GM19099 (cell line): Measurements from ENCODE around the gene ARL4C.

Experiments used
- POLR2A ChIP-seq: IDR thresholded peaks from 3 replicates; pipeline ENCODE4 v1.6.1; 2011; ENCODE audit warnings: low read depth; ENCODE audit not compliant: insufficient read length; ENCODE audit errors: extremely low read depth

Gene ARL4C

DNA sequence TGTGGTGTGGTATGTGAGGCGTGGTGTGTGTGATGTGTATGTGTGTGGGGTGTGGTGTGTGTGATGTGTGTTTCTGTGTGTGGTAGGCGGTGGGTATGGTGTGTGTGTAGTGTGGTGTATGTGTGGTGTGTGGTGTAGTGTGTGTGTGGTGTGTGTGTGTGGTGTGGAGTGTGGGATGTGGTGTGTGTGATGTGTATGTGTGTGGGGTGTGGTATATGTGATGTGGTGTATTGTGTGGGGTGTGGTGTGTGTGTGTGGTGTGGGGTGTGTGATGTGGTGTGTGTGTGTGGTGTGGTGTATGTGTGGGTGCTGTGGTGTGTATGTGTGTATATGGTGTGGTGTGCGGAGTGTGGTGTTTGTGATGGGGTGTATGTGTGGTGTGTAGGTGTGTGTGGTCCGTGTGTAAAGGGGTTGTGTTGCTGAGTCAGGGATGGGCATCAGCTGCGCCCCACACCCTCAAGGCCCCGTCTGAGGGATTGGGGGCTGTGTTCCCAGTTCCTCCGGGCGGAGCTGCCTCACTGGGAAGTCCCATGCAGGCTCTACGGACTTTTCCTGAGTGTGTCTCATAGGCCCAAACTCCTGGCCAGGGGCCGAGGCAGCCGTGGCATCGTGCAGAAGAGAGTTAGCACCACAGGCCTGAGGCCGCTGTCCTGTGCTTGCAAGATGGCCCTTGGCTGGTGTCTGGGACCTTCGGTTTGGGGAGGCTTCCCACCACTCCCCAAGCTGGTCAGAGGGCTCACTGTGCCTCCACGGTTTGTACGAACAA is 18.2 kb upstream of the ARL4C start:
- TF ChIP-seq POLR2A = no peak

DNA sequence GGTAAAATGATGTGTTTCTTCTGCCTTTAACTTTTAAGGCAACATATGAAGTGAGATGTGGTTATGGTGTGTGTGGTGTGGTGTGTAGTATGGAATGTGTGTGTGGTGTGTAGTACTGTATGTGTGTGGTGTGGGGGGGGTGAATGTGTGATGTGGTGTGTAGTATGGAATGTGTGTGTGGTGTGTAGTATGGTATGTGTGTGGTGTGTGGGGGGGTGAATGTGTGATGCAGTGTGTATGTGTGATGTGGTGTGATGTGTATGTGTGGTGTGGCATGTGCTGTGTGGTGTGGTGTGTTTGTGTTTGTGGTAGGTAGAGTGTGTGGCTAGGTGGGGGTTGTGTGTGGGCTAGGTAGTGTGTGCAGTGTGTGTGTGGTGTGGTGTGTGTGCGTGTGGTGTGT is 17.2 kb upstream of the ARL4C start:
- no peak for TF ChIP-seq POLR2A

DNA sequence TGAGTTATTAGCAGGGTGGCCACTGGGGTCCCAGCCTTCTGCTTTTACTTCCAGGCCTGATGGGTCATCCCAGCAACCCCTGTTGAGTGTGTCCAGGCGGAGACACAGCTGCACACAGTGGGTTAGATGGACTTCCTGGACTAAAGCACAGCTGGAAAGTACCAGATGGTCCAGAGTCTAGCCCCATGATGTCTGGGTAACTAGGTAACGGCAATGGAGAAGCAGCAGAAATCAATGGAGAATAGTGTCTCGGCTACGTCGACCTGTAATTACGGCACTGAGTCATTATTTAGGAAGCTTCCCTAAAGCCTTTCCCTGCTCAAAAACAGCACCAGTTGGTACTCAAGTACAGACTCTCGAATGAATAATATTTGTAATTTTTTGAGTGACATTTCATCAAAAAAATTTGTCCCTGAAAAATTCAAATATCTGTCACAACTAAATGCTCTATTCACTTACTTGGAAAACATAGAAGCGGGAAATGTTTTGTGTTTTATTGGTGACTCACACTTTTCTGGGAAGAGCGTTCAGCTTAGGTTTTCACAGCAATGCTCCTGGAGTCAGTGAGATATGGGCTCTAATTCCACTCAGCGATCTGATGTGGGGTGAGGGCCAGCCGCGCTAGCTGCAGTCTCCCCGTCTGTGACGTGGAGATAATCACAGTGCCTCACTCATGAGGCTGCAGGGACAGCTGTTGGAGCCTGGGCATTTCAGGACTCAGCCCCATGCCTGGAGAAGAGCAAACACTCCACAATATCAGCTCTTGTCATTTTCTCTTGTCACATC is 16.2 kb upstream of the ARL4C start:
- no peak for TF ChIP-seq POLR2A

DNA sequence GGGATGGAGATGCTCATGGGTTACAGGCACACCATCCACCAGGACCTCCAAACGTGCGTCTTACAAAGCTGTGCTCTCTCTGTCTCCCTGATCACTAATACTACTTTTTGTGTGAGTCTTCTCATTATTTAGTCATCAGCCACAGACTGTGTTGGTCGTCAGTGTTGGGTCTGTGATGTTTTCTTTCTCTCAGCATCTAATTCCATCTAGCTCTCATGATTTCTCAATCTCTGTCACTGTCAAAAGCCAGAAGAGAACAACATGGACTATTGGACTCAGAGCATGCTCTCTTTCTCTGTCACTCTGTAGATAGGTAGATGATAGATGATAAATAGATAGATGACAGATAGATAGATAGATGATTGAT is 6.0 kb upstream of the ARL4C start:
- TF ChIP-seq POLR2A = no peak

DNA sequence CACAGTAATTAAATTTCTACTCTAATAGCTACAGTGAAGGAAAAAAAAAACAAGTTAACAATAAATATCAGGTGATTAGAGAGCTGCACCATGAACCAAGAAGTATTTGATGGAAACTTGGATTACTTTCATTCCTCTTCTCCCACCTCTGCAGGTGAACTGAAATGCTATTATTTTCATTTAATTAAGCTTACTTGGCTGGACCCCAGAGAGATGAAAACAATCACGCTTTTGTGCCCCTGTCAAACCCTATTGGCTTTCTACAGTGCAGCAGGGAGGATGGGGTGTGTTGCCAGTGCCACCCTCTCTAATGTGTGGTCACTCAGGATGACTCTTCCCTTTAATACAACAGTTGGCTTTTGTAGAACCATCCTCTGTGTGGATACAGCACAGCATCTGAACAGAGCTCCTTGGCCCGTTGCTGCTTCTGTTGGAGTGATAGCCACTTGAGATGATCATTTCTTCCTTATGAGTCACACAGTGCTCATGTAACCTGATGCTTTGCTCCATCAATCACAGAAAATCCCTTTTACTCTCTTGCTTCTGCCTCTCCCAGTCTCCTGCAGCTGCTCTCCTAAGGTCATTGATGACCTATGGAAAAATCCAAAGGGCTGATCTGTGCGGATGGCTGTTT is 5.5 kb upstream of the ARL4C start:
- TF ChIP-seq POLR2A = no peak

DNA sequence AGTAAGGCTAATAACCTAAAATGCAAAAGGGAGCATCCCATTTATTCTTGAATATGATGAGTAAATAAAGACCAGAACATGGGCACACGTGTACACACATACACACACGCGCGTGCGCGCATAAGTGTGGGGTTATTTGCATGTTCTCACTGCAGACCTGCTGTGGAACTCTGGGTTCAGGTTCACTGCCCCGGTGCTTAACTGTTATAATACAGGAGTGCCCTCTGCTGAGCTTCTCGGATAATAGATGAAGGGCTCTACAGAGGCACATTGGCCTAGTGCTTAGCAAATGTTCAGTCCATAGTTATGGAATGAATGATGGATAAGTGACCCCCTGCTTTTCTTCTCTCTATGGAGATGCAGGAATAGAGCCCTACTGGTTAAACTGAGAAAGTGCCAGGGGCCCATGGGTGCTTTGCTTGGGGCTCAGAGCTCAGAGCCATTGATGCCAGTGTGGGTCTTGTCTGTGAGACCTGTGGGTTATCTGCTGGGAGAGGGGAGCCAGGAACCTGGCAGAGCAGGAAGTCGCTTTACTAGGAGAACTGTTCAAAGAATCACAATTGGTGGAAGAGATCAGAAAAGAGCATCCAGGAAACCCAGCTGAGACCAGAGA is 3.6 kb upstream of the ARL4C start:
- TF ChIP-seq POLR2A = no peak

DNA sequence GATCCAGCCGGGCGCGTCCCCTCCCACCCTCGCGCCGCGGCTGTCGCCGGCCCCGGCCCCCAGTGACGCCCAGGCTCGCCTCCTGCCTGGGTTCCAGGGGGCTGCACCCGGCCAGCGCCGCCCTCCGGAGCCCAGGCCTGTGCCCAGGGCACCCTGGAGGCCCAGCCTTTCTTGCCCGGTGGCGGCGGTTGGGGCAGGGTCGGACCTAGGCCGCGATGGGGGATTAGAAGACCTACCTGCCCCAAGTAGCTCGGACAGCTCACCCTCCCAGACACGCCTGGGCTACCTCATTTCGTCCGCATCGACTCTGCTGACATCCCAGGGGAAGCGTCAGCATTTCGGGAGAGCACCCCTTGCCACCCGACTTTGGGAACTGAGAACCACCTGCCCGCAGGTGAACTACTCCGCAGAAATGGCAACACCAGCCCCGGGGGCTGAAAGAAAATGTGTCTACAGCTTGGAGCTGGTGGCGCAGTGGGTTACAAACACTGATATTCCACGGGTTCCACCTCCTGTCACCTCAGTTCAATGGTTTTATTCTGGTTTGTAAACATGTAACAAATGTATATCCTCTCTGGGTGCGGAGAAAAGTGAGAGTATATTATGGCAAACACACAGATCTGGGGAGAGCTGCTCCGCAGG is 834 bp upstream of the ARL4C start:
- no peak for TF ChIP-seq POLR2A

DNA sequence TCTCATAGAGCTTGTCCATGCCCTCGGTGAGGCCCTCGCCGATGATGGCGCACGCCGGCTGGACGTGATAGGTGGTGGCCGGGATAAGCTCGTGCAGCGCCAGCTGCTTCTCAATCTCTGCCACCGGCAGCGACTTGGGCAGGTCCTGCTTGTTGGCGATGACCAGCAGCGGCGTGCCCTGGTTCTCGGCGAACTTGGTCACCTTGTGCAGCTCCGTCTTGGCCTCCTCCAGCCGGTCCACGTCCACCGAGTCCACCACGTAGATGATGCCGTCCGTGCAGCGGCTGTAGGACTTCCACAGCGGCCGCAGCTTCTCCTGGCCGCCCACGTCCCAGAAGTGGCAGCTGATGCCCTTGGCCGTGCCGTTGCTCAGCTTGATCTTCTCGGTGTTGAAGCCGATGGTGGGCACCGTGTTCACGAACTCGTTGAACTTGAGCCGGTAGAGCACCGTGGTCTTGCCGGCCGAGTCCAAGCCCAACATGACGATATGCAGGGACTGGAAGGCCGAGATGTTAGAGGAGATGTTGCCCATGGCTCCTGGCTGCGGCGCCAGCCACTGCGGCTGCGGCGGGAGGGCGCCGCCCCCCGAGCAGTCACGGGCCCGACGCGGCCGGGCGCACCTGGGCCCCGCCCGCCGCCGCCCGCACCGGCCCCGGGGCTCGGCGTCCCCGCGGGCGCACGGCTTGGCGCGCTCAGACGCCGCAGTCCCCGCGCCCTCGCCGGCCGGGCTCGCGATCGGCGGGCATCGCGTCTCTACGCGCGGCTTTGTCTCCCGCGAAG is 636 bp downstream of the ARL4C start:
- TF ChIP-seq POLR2A = peak; percentile 5

DNA sequence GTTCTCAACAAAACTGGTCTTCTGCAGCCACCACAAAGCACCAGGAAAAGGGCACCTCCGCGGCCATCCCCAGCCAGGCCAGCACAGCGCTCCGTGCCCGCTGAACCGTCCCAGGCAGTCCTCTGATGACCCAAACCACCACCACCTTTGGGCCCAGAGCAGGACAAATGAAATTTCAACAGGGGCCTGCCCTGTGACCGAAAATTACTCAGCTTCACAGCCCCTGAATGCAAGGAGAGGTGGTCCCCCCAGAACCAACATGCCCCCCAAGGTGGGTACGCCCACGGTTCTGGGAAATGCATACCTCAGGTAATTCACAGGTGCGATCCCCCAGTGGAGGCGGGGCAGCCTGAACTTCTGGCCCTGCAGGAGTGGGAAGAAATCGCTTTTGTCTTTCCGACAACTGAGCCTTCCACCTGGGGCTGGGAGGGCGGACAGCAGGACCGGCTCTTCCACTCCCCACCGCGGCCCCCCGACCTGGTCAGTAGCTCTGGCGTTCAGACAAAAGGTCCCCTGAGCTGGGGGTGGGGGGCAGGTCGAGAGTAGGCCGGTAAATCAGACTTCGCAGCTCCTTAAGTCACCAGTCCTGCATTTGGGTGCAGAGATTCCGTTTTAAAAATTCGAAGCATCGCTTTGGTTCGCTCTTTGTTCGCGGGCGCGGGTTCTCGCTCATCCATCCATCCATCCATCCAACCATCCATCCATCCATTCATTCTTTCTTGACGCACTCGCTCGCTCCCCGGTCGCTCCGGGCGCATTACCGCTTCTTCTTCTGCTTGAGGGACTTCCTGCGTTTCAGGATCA is 1.4 kb downstream of the ARL4C start:
- peak; percentile 5 for TF ChIP-seq POLR2A

DNA sequence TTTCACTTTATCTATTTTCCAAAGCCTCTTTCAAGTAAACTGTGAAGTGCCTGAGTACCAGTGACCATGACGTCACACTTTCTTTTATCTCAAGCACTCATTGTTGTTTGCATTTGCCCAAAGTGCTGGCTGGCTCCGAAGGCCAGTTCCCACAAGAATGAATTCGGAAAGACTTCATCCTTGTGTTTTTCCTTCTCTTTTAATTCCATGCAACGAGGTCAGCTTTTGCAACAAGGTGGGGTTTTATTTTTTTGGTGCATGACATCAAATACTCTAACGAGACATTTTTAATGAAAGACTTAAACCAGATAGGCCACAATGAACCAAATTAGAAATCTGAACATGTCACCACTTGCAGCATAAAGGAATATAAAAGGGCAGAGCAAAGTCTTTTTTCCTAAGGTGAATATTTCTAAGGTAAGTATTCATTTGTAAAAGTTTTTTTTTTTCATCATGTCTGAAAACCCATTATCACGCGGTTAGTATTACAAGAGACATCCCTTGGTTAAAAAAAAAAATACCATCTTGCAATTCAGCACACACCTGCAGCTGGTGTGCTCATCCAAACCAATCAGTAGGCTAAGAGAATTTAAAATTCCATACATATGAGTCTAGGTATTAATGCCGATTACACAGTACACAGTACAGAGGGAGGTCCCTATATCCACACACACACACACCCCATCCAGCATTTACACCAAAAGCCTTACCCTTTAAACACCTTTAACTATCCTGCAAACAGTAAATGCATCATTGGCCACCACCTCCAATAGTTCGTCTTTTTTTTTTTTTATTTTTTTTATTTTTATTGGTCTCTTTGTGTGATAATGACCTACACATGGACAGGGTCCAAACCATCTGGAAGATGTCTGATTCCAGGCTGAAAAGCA is 2.3 kb downstream of the ARL4C start:
- no peak for TF ChIP-seq POLR2A

DNA sequence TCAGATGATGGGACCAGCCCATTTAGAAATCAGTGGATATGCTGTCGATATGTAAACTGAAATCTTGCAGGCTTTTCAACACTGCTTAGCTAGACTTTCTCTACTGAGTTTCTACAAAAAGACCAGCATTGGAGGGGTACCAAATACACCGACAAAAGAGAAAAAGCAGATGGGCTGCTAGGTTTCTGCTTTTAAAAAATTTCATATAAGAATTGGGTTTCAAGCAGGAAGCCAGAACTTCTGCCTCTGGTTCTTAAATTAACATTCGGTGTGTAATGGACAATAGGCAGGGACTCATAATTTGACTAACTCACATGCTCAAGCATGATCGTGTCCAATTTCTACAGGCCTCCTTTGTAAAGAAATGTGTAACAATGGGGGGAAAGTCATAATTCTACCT is 3.1 kb downstream of the ARL4C start:
- no peak for TF ChIP-seq POLR2A

DNA sequence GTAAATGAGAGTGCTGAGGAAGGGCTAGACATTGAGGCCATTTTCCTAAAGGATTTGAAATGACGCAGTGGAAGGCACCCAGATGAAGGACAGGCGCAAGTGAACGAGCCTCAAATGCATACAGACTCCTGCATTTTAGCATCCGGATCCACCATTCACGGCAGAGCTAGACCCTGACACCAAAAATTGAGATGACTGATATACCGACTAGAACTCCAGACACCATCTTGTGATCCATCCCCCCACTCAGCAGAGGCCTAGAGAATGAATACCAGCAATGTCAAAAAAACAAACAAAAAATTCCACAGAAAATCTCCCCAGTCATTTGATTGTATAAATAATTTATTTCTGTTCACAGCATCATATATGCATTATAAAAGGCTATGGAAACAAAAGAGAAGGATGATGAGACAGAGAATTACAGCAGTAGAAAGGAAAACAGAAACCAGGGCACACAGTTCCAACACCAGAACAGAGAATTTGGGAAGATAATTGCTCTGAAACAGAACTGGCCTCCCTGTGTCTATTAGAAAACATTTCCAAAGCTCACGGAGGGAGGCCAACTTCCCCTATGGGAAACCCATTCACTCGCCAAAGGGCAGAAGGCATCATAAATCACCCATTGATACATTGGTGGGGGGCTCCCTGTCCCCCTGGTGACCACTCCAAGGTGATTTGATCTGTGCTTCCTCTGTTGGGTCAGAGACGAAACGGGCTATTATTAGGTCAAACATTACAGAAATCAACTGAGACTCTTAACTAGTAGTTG is 4.0 kb downstream of the ARL4C start:
- TF ChIP-seq POLR2A = no peak
